Astrocyte (in vitro differentiated cells and primary cell): Measurements from ENCODE around the gene CTSE. TPM values are rescaled to one million over a fixed set of nuclear protein-coding genes. Genes with fewer than 3 reads are reported as not detected.

Source experiments
- DNase-seq: peaks from one replicate; pipeline ENCODE4 v3.0.0-alpha.2; 2010; ENCODE audit warnings: low read depth
- FAIRE-seq: peaks from 2 replicates; lab custom pipeline; 2011; peaks lifted over from hg19 to GRCh38; lab: Jason Lieb, UNC
- H2AFZ ChIP-seq: 2 replicates; pipeline ENCODE4 v1.6.0; 2012; ENCODE audit warnings: low read depth, low read length, inconsistent platforms
- H3K27ac ChIP-seq: 2 replicates; pipeline ENCODE4 v1.5.1; 2011; ENCODE audit warnings: low read depth, low read length, inconsistent platforms
- H3K27me3 ChIP-seq: 2 replicates; pipeline ENCODE4 v1.6.0; 2011; ENCODE audit warnings: low read length, inconsistent platforms; ENCODE audit not compliant: insufficient read depth
- H3K36me3 ChIP-seq: 2 replicates; pipeline ENCODE4 v1.5.1; 2011; ENCODE audit warnings: low read length, inconsistent platforms; ENCODE audit not compliant: insufficient read depth
- H3K4me1 ChIP-seq: 2 replicates; pipeline ENCODE4 v1.5.1; 2011; ENCODE audit warnings: low read length, inconsistent platforms; ENCODE audit not compliant: insufficient read depth
- H3K4me2 ChIP-seq: 2 replicates; pipeline ENCODE4 v1.6.0; 2012; ENCODE audit warnings: low read length, inconsistent platforms
- H3K4me3 ChIP-seq: 2 replicates; pipeline ENCODE4 v1.5.1; 2011; ENCODE audit warnings: low read depth, mild to moderate bottlenecking, low read length, inconsistent platforms; ENCODE audit not compliant: insufficient read depth
- H3K79me2 ChIP-seq: 2 replicates; pipeline ENCODE4 v1.6.0; 2012; ENCODE audit warnings: mild to moderate bottlenecking, low read length, inconsistent platforms; ENCODE audit not compliant: insufficient read depth
- H3K9ac ChIP-seq: 2 replicates; pipeline ENCODE4 v1.6.0; 2012; ENCODE audit warnings: mild to moderate bottlenecking, low read length, inconsistent platforms
- H3K9me3 ChIP-seq: 2 replicates; pipeline ENCODE4 v1.5.1; 2012; ENCODE audit warnings: low read depth, mild to moderate bottlenecking, low read length, inconsistent platforms; ENCODE audit not compliant: insufficient read depth
- H4K20me1 ChIP-seq: 2 replicates; pipeline ENCODE4 v1.6.0; 2012; ENCODE audit warnings: low read length, inconsistent platforms; ENCODE audit not compliant: insufficient read depth
- H3K27ac Mint-ChIP-seq: one replicate; pipeline ENCODE4 v1.8.0; 2021; ENCODE audit warnings: mild to moderate bottlenecking, mixed read lengths; ENCODE audit not compliant: unreplicated experiment
- H3K27me3 Mint-ChIP-seq: one replicate; pipeline ENCODE4 v1.8.0; 2021; ENCODE audit warnings: low read depth, mixed read lengths; ENCODE audit not compliant: unreplicated experiment
- H3K36me3 Mint-ChIP-seq: one replicate; pipeline ENCODE4 v1.8.0; 2021; ENCODE audit warnings: low read depth, mixed read lengths; ENCODE audit not compliant: unreplicated experiment
- H3K4me1 Mint-ChIP-seq: one replicate; pipeline ENCODE4 v1.8.0; 2021; ENCODE audit warnings: low read depth, mixed read lengths; ENCODE audit not compliant: unreplicated experiment
- H3K4me3 Mint-ChIP-seq: one replicate; pipeline ENCODE4 v1.8.0; 2021; ENCODE audit warnings: mild to moderate bottlenecking, moderate library complexity, mixed read lengths; ENCODE audit not compliant: unreplicated experiment
- H3K9me3 Mint-ChIP-seq: one replicate; pipeline ENCODE4 v1.8.0; 2021; ENCODE audit warnings: mild to moderate bottlenecking, mixed read lengths; ENCODE audit not compliant: unreplicated experiment
- EZH2 ChIP-seq: IDR thresholded peaks from 2 replicates; pipeline ENCODE4 v1.6.1; 2012; ENCODE audit warnings: mild to moderate bottlenecking, low read length, inconsistent platforms; ENCODE audit not compliant: insufficient read depth
- total RNA-seq: library from RNA; stranded (reverse); gene quantifications from 2 replicates; pipeline ENCODE4 v1.2.1, GENCODE V29; 2021
- TF ChIP-seq, protein P1 (sequence below): IDR thresholded peaks from 2 replicates; pipeline ENCODE4 v1.5.1; 2011; ENCODE audit warnings: low read depth, mild to moderate bottlenecking, inconsistent platforms, low read length, moderate library complexity; ENCODE audit not compliant: insufficient read depth

The CTSE gene
- total RNA-seq, 1 donor from 2014 or later, result not detected

DNA sequence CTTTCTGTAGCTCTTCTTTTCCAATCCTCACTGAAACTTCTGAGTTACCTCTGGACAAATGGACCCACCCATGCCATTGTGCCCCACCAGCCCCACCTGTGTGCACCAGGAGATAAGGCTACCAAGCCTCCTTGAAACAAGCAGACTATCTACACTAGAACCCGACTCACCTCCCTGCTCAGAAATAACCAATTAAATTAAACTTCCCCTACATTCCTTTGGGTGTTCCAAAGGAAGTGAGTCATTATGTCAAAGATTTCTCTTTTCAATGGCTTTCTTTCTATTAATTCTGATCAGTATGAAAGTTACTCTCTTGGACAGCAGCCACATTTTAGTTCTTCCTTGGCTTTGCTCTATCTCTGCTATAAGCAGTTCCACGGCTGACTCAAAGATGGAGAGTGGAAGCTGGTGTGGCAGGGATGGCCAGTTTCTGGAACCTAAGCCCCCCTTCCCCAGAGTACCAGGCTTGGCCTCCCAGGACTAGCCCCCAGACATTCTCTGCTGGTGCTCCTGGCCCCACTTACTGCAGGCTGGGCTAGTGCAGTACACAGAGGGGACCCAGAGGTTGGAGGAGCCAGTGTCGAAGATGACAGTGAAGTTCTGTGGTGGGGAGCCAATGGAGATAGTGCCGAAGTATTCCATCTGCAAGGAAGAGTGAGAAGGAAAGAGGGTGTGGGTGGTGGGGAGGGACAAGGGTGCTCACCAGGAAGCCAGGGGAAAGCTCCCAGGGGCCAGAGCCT is 1.9 kb downstream of the CTSE start:
- Histone ChIP-seq H3K9me3 (no peaks in the 10 kb centered on the region), H3K27me3 (no peaks in the 10 kb centered on the region), H4K20me1 (no peaks in the 10 kb centered on the region), H3K36me3 (no peaks in the 10 kb centered on the region), H3K27ac (no peak overlapping the region), H3K9ac (no peak overlapping the region), H3K4me3 (no peak overlapping the region), H3K4me1 (peaks cover 14% of the 10 kb centered on the region), H3K4me2 (peak overlapping the region; percentile 45), H2AFZ (no peak overlapping the region), H3K79me2 (no peaks in the 10 kb centered on the region)
- Mint-ChIP-seq H3K27me3 (peaks cover 8% of the 10 kb centered on the region), H3K4me1 (peaks cover 10% of the 10 kb centered on the region), H3K27ac (no peak overlapping the region), H3K4me3 (no peak overlapping the region), H3K9me3 (peaks cover 4% of the 10 kb centered on the region), H3K36me3 (no peaks in the 10 kb centered on the region)
- no peak for TF ChIP-seq EZH2
- TF ChIP-seq, protein P1, sequence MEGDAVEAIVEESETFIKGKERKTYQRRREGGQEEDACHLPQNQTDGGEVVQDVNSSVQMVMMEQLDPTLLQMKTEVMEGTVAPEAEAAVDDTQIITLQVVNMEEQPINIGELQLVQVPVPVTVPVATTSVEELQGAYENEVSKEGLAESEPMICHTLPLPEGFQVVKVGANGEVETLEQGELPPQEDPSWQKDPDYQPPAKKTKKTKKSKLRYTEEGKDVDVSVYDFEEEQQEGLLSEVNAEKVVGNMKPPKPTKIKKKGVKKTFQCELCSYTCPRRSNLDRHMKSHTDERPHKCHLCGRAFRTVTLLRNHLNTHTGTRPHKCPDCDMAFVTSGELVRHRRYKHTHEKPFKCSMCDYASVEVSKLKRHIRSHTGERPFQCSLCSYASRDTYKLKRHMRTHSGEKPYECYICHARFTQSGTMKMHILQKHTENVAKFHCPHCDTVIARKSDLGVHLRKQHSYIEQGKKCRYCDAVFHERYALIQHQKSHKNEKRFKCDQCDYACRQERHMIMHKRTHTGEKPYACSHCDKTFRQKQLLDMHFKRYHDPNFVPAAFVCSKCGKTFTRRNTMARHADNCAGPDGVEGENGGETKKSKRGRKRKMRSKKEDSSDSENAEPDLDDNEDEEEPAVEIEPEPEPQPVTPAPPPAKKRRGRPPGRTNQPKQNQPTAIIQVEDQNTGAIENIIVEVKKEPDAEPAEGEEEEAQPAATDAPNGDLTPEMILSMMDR, result no peak
- FAIRE-seq (peak; percentile 5), DNase-seq (peak; percentile 55)

DNA sequence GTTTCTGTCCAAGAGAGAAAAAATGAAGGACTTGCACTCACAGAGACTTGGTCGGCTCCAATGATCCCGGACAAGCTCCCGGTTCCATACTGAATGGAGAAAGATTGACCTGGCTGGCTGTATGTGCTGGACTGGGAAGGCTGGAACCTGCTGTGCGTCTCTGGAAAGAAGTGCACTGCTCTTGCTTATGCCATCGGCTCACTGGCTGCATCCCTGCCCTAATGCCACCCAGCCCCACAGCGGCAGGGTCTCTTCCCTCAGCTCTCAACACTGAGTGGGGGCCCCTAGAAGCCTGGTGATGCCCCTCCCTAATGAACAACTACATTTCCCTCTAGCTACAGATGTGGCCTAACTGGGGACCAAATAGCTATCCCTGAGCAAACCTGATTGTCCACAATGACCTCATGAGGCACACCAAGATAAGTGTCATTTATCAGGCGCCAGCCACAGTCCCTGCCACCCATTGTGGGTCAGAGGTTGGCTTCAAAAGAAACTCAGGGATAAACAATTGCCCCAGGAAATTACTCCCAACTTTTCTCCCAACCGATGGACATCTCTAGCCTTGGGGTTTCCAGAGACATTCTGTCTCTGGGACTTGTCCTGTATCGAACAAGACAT is 2.6 kb downstream of the CTSE start:
- Histone ChIP-seq H3K9ac (no peak overlapping the region), H3K9me3 (no peaks in the 10 kb centered on the region), H3K27me3 (no peaks in the 10 kb centered on the region), H2AFZ (no peak overlapping the region), H3K79me2 (no peaks in the 10 kb centered on the region), H3K27ac (no peak overlapping the region), H4K20me1 (no peaks in the 10 kb centered on the region), H3K36me3 (no peaks in the 10 kb centered on the region), H3K4me1 (peaks cover 14% of the 10 kb centered on the region), H3K4me2 (peak overlapping the region; percentile 45), H3K4me3 (no peak overlapping the region)
- H3K36me3 Mint-ChIP-seq, result no peaks in the 10 kb centered on the region
- DNase-seq (no peak), FAIRE-seq (no peak)
- H3K4me1 Mint-ChIP-seq, result peaks cover 10% of the 10 kb centered on the region
- peak overlapping the region; percentile 12 for H3K27ac Mint-ChIP-seq
- H3K9me3 Mint-ChIP-seq, result peaks cover 2% of the 10 kb centered on the region
- no peak for TF ChIP-seq EZH2
- H3K27me3 Mint-ChIP-seq, result peaks cover 8% of the 10 kb centered on the region
- H3K4me3 Mint-ChIP-seq, result no peak overlapping the region

DNA sequence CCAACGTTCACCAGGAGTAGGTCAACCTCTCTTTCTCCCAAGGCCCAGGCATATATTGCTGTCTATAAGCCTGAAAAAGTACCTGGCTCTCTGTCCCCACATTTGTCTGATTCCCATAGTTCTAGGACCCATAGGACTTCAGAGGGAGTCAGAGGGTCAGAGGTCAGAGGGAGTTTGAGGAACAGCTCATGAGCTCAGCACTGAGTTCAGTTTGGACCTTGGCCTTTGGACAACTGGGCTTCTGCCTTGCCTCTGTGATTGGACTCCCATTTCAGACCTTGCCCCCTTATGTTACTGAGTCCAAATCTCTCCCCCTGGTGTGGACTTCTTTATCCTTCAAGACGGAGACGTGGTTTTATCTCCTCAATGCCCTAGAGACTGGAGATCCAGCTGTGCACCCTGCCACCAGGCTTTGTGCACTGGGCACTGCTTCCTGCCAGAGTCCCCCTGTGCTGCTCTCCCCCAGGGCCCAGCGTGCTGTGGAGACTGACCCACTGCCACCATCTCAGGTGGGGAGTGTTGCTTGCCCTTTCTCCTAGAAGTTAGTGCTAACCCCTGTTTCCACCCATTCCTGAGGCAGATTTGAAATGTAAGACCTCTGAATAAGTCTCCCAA is 3.2 kb downstream of the CTSE start:
- peaks cover 8% of the 10 kb centered on the region for H3K27me3 Mint-ChIP-seq
- H3K4me1 ChIP-seq, result peaks cover 14% of the 10 kb centered on the region
- H3K79me2 ChIP-seq, result no peaks in the 10 kb centered on the region
- no peaks in the 10 kb centered on the region for H3K9me3 Mint-ChIP-seq
- TF ChIP-seq, protein P1, result no peak
- no peak for TF ChIP-seq EZH2
- no peak overlapping the region for H2AFZ ChIP-seq
- H3K9me3 ChIP-seq, result no peaks in the 10 kb centered on the region
- H3K36me3 ChIP-seq, result no peaks in the 10 kb centered on the region
- no peak overlapping the region for H3K4me3 Mint-ChIP-seq
- H3K27ac ChIP-seq, result no peak overlapping the region
- H3K9ac ChIP-seq, result no peak overlapping the region
- H3K27ac Mint-ChIP-seq, result peak overlapping the region; percentile 12
- H3K36me3 Mint-ChIP-seq, result no peaks in the 10 kb centered on the region
- DNase-seq (no peak), FAIRE-seq (no peak)
- no peak overlapping the region for H3K4me3 ChIP-seq
- H3K27me3 ChIP-seq, result no peaks in the 10 kb centered on the region
- H4K20me1 ChIP-seq, result no peaks in the 10 kb centered on the region
- no peak overlapping the region for H3K4me2 ChIP-seq
- H3K4me1 Mint-ChIP-seq, result peaks cover 10% of the 10 kb centered on the region
